ENCODE measurements around the gene PPP2R5C. TPM values are rescaled to one million over a fixed set of nuclear protein-coding genes. Genes with fewer than 3 reads are reported as not detected.

Gene PPP2R5C
- total RNA-seq, 1 experiment from 2014 or later: 93.0 TPM

GRCh38 chr14:101906645-101907044, 145.1 kb downstream of the PPP2R5C start:
- H2BK5ac ChIP-seq (ENCODE audit: insufficient read length, low read length): no peak overlapping the region
- no peak overlapping the region for H2AFZ ChIP-seq (ENCODE audit: low read length)
- no peak overlapping the region for H4K8ac ChIP-seq (replicated peaks; ENCODE audit: insufficient read length, low read depth, low read length)
- H2BK12ac ChIP-seq (ENCODE audit: insufficient read length, low read depth, low read length): no peak overlapping the region
- no peak overlapping the region for H2BK120ac ChIP-seq (ENCODE audit: low read depth, low read length, poor library complexity, severe bottlenecking)
- no peak overlapping the region for H3T11ph ChIP-seq (ENCODE audit: low read length)
- no peaks in the 10 kb centered on the region for H3K27me3 ChIP-seq (ENCODE audit: insufficient read depth, low read length)
- H4K91ac ChIP-seq (ENCODE audit: insufficient read length, low read depth, low read length): no peak overlapping the region
- no peak for DNase-seq
- H3K36me3 Mint-ChIP-seq (ENCODE audit: insufficient read depth in 1 of 3, low read depth in 3 of 3): peaks cover 16 to 67% (median 53%) of the 10 kb centered on the region in 3 experiments; a peak in 6 of 7 replicates
- no peaks in the 10 kb centered on the region for H3K9me3 Mint-ChIP-seq
- H3K27me3 Mint-ChIP-seq (ENCODE audit: low read depth): no peaks in the 10 kb centered on the region; the same call in 1 of the 2 replicates
- H3K18ac ChIP-seq (ENCODE audit: insufficient read length, low read depth, low read length): no peak overlapping the region
- no peaks in the 10 kb centered on the region for H4K20me1 ChIP-seq (ENCODE audit: control insufficient read depth, insufficient read depth, insufficient read length)
- no peak overlapping the region for H4K5ac ChIP-seq (ENCODE audit: insufficient read length, low read depth, low read length)
- H3K4me1 Mint-ChIP-seq: no peaks in the 10 kb centered on the region
- H3K4ac ChIP-seq (ENCODE audit: low read depth, low read length): no peak overlapping the region
- H3K23me2 ChIP-seq (ENCODE audit: insufficient read length, low read depth, low read length, poor library complexity, severe bottlenecking): no peaks in the 10 kb centered on the region
- no peak overlapping the region for H3K27ac Mint-ChIP-seq
- no peak for TF ChIP-seq CTCF (conservative IDR thresholded peaks at IDR 0.05)
- H3K27ac ChIP-seq (ENCODE audit: insufficient read length, low read depth, low read length): no peak overlapping the region
- no peak overlapping the region for H2BK15ac ChIP-seq (ENCODE audit: low read depth, low read length)
- no peak overlapping the region for H3K56ac ChIP-seq (ENCODE audit: insufficient read length, low read depth, low read length)
- H3K9ac ChIP-seq (ENCODE audit: extremely low read depth, insufficient read length, low read length): no peak overlapping the region
- no peaks in the 10 kb centered on the region for H3K79me2 ChIP-seq (ENCODE audit: insufficient read depth, low read length)
- H3K79me1 ChIP-seq (ENCODE audit: insufficient read depth, low read depth, low read length, poor library complexity, severe bottlenecking): no peaks in the 10 kb centered on the region
- no peak overlapping the region for H2BK20ac ChIP-seq (ENCODE audit: low read depth, low read length, poor library complexity, severe bottlenecking)
- H3K23ac ChIP-seq (ENCODE audit: insufficient read length, low read depth, low read length): no peak overlapping the region
- no peaks in the 10 kb centered on the region for H3K9me3 ChIP-seq (ENCODE audit: control insufficient read depth, low read depth, low read length)
- H3K14ac ChIP-seq (ENCODE audit: insufficient read depth, low read length): no peak overlapping the region
- no peak overlapping the region for H2AK5ac ChIP-seq (ENCODE audit: insufficient read length, low read length)
- no peak overlapping the region for H3K4me2 ChIP-seq (ENCODE audit: insufficient read depth, insufficient read length, low read length)
- no CpG with 5 or more reads among the region's 7 CpGs for WGBS (ENCODE audit: extremely low coverage, insufficient read length, low lambda C conversion rate)
- no peak overlapping the region for H3K4me3 Mint-ChIP-seq
- H3K4me1 ChIP-seq (ENCODE audit: insufficient read depth, low read length): no peaks in the 10 kb centered on the region
